Glomerular endothelial cell (primary cell): Measurements from ENCODE around the gene MGMT. TPM values are rescaled to one million over a fixed set of nuclear protein-coding genes. Genes with fewer than 3 reads are reported as not detected.

Source experiments
- DNase-seq: peaks from one replicate; pipeline ENCODE4 v3.0.0-alpha.2; 2011; ENCODE audit warnings: low read depth, low spot score; ENCODE audit errors: extremely low read depth
- total RNA-seq: library from RNA; depleted of rRNA; stranded (reverse); fragments of >200 nt; gene quantifications from 2 replicates; pipeline ENCODE4 v1.2.3, GENCODE V29; 2015

MGMT gene
- total RNA-seq, 1 donor from 2014 or later, result 26.5 TPM

- no peak for DNase-seq
Observed at GRCh38 chr10:129494176-129494575, 27.1 kb downstream of the MGMT start.

GRCh38 chr10:129494740-129495139, 27.7 kb downstream of the MGMT start:
- no peak for DNase-seq

DNA sequence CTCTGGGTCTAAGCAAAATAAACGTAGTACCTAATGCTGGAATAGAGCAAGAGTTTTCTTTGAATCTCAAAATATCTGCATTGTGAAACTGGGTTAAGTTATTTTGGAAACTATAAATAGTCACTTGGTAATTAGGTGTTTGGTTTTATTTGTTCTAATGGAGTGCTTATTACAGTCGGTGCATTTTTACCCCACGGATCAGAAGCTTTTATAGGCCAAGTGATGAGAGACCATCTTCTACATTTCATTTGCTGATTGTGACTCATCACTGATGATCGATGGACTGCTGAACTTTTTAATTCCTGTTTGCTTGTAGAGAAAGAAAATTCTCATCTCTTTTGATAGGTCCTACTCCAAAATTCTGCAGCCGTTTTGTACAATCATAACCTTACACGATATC, 28.2 kb downstream of the MGMT start:
- no peak for DNase-seq

- no peak for DNase-seq
Observed at GRCh38 chr10:129495698-129496097, 28.7 kb downstream of the MGMT start.

GRCh38 chr10:129497013-129497412, 30.0 kb downstream of the MGMT start:
- DNase-seq, result no peak

GRCh38 chr10:129498680-129499079, 31.6 kb downstream of the MGMT start:
- DNase-seq, result no peak

- DNase-seq, result no peak
Observed at GRCh38 chr10:129500617-129501339, 33.7 kb downstream of the MGMT start.

DNA sequence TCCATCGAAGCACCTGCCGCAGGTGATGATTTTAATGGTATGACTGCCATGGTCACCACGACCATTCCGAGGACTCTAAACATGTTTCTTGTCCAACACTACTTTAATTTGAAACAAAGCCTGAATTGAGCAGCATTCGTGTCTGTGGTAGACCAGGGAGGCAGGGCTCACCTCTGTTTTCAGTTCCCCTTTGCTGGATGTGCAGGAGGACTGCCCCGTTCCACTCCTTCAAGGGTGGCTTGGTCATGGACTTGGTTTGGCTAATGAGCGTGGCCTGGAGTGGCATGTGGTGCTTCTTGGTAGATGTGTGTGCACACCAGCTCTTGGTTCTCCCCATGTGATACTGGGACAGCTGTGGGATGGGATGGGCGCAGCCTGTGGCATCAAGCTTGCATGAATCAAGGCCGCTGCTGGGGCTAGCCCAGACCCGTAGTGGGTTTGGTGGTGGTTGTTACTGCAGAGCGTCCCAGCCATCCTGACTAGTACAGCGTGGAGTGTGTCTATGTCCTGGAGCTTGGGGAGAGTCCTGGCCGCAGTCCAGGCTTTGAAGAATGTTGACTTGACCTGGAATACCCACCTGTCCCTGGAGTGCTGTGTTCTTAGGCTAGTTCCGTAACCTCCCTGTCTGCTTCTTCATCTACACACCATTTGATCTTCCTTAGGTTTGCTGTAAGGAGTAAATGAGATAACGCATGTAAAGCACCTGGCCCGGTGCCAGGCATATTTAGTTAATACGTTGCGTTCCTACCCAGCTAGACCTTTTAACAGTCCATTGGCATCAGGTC, 34.8 kb downstream of the MGMT start:
- no peak for DNase-seq

DNA sequence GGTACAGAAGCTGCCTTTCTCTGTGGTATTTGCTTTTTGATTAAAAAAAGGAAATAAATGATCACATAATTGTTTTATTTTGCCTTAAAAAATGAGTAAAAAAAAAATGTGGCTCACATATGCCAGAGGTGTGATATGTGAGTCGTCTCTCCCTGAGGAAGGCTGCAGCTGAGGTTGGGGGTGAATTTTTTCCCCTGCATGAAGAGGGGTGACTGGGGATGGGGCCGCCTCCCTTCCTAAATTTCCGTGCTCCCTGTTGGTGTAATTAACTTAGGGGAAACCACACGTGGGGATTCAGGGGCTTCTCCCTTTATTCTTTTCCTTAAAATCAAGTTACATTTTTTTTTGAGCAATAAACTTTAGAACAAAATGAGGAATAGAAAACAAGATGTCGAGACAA, 35.4 kb downstream of the MGMT start:
- no peak for DNase-seq

GRCh38 chr10:129505500-129506075, 38.5 kb downstream of the MGMT start:
- DNase-seq, result no peak

GRCh38 chr10:129506101-129506797, 39.2 kb downstream of the MGMT start:
- DNase-seq, result no peak

GRCh38 chr10:129507216-129507889, 40.3 kb downstream of the MGMT start:
- no peak for DNase-seq

- no peak for DNase-seq
Observed at GRCh38 chr10:129509155-129509554, 42.1 kb downstream of the MGMT start.

DNA sequence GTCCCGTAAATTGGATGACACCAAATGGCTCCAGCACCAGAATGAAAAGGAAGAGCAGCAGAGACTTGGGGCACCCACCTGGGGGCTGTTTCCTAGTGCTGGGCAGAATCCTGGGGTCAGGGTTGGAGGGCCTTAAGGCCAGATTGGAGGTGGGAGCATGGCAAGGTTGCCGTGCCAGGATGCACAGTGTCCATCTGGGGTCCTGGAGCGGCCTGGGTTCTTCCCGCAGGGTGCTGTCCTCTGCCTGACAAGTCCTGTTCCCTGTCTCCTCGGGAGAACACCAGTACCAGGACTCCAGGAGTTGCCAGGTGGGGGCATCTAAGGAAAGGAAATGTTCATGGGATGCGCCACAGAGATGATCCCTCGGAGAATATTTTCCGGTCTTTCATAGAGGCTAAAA, 42.8 kb downstream of the MGMT start:
- DNase-seq, result no peak

DNA sequence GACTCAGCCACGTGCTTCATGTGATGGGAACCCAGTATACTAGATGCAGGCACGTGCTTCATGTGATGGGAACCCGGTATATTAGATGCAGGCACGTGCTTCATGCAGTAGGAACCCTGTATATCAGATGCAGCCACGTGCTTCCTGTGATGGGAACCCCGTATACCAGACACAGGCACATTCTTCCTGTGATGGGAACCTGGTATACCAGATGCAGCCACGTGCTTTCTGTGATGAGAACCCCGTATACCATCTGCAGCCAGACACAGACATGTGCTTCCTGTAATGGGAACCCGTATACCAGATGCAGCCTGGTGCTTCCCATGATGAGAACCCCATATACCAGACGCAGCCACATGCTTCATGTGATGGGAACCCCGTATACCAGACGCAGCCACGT, 44.0 kb downstream of the MGMT start:
- DNase-seq, result no peak

DNA sequence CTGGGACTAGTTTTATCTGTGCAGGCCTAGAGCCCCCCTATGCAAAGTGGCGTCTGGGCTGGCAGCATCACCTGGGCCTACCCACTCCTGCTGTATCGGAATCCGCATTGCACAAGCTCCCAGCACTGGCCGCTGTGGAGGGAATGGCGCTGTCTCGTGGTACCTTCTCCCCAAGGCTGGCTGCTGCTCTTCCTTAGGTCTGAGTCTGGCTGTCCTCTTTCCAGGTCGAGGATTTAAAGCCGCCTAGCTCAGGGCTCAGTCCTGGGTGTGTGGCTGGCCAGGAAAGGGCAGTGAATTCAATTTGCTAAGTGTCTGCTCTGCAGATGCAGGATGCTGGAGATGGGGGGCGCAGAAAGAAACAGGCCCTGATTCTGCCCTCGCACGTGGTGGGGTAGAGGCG, 44.7 kb downstream of the MGMT start:
- no peak for DNase-seq

GRCh38 chr10:129513312-129513711, 46.3 kb downstream of the MGMT start:
- no peak for DNase-seq

DNA sequence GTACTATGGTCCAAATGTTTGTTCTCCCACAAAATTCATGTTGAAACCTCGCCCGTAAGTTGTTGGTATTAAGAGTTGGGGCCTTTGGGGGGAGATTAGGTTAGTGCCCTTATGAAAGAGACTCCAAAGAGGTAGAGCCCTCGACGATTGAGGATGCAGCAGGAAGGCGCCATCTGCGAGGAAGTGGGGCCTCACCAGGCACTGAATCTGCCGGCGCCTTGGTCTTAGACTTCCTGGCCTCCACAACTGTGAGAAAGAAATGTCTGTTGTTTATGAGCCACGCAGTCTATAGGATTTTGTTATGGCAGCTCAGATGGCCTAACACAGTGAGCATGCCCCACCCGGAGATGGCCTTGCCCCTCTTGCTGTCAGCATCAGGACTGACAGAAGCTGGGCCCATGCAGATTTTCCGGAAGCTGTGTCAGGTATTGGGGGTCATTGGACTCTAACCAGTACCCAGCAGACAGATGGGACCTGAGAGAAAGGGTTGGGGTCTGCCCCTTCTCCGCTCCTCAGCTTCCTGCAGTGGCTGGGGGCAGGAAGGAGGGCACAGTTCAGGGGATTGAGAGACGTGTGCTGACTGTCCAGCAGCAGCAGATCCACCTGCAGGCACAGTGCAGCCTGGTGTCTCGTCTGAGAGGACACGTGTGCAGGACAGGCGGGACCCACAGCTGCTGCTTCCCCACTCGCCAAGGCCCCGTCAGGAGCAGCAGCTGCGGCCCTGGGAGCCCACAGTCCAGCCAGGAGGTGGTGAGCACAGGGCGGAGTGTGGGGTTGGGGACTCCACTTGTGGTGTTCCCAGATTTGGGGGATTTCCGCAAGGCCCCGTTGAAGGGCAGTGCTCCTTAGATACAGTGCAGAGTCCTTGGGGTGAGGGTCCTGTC, 47.8 kb downstream of the MGMT start:
- no peak for DNase-seq

- DNase-seq, result no peak
Observed at GRCh38 chr10:129516846-129517679, 50.0 kb downstream of the MGMT start.
